Osteoblast (primary cell): ENCODE measurements around the gene ITSN1. TPM values are rescaled to one million over a fixed set of nuclear protein-coding genes. Genes with fewer than 3 reads are reported as not detected.
A peak's percentile ranks its signal among the peaks of the same experiment; 100 is the strongest.

Experiments
- DNase-seq: peaks from one replicate; pipeline ENCODE4 v3.0.0; 2011; ENCODE audit warnings: low spot score, mixed read lengths; ENCODE audit not compliant: insufficient read length; ENCODE audit errors: missing footprints
- H2AFZ ChIP-seq: 2 replicates; pipeline ENCODE4 v1.6.0; 2011; ENCODE audit warnings: mild to moderate bottlenecking, low read length
- H3K27ac ChIP-seq: 2 replicates; pipeline ENCODE4 v1.5.1; 2011; ENCODE audit warnings: mild to moderate bottlenecking, low read depth, low read length, moderate library complexity
- H3K27me3 ChIP-seq: 2 replicates; pipeline ENCODE4 v1.6.0; 2012; ENCODE audit warnings: mild to moderate bottlenecking, control low read depth, inconsistent platforms, low read length, moderate library complexity; ENCODE audit not compliant: insufficient read depth
- H3K36me3 ChIP-seq: 2 replicates; pipeline ENCODE4 v1.5.1; 2011; ENCODE audit warnings: mild to moderate bottlenecking, low read length, control low read depth, moderate library complexity; ENCODE audit not compliant: insufficient read depth
- H3K4me1 ChIP-seq: 2 replicates; pipeline ENCODE4 v1.5.1; 2011; ENCODE audit warnings: mild to moderate bottlenecking, low read length, control low read depth, moderate library complexity; ENCODE audit not compliant: insufficient read depth
- H3K4me2 ChIP-seq: 2 replicates; pipeline ENCODE4 v1.6.0; 2011; ENCODE audit warnings: mild to moderate bottlenecking, low read length; ENCODE audit not compliant: insufficient read depth
- H3K4me3 ChIP-seq: fragments of 200-600 bp; sonication (generic); 3 replicates; pipeline ENCODE4 v1.5.1; 2012; ENCODE audit warnings: mild to moderate bottlenecking, low read length, inconsistent platforms; ENCODE audit not compliant: insufficient read depth
- H3K79me2 ChIP-seq: 2 replicates; pipeline ENCODE4 v1.6.0; 2012; ENCODE audit warnings: mild to moderate bottlenecking, low read length, control low read depth, inconsistent platforms; ENCODE audit not compliant: insufficient read depth
- H3K9me3 ChIP-seq: 2 replicates; pipeline ENCODE4 v1.5.1; 2011; ENCODE audit warnings: low read depth, low read length, control low read depth
- H4K20me1 ChIP-seq: 2 replicates; pipeline ENCODE4 v1.6.0; 2012; ENCODE audit warnings: mild to moderate bottlenecking, low read length, control low read depth; ENCODE audit not compliant: insufficient read depth
- total RNA-seq: library from RNA; depleted of rRNA; stranded (reverse); fragments of >200 nt; gene quantifications from 2 replicates; pipeline ENCODE4 v1.2.3, GENCODE V29; 2012
- TF ChIP-seq, protein P1 (sequence below): IDR thresholded peaks from 2 replicates; pipeline ENCODE4 v1.5.1; 2011; ENCODE audit warnings: mild to moderate bottlenecking, low read depth, low read length, moderate library complexity; ENCODE audit errors: extremely low read depth

Gene ITSN1
- total RNA-seq, 1 donor, result 42.7 TPM

DNA sequence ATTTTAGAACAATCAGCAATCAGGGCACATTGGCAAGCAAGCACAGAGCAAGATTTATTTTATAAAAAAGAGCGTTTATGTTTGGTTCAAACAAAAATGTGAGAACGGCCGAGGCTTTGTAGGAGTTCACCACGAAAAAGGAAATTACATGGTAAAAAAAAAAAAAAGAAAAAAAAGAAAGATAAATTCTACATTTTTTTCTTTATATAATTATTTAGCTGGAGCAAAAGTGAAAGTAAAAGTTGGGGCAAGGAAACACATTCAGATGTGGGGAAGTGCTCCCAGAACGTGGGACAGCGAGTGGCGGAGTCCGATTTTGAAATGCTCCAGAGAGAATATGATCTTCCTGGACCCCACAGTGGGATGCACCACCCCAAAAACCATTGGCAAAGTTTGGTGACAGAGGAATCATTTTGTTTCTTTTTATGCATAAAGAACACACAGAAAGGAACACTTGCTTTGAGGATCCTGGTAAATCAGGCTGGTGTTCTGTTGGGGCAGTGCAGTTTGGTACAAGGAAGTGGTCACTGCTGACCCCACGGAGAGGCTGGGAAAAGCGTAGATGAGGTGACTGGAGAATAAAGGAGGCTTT lies 289.6 kb downstream of the ITSN1 start:
- TF ChIP-seq, protein P1, sequence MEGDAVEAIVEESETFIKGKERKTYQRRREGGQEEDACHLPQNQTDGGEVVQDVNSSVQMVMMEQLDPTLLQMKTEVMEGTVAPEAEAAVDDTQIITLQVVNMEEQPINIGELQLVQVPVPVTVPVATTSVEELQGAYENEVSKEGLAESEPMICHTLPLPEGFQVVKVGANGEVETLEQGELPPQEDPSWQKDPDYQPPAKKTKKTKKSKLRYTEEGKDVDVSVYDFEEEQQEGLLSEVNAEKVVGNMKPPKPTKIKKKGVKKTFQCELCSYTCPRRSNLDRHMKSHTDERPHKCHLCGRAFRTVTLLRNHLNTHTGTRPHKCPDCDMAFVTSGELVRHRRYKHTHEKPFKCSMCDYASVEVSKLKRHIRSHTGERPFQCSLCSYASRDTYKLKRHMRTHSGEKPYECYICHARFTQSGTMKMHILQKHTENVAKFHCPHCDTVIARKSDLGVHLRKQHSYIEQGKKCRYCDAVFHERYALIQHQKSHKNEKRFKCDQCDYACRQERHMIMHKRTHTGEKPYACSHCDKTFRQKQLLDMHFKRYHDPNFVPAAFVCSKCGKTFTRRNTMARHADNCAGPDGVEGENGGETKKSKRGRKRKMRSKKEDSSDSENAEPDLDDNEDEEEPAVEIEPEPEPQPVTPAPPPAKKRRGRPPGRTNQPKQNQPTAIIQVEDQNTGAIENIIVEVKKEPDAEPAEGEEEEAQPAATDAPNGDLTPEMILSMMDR, result no peak
- no peaks in the 10 kb centered on the region for H3K9me3 ChIP-seq
- peak overlapping the region; percentile 79 for H3K27ac ChIP-seq
- peak overlapping the region; percentile 98 for H2AFZ ChIP-seq
- H4K20me1 ChIP-seq, result no peaks in the 10 kb centered on the region
- H3K36me3 ChIP-seq, result no peaks in the 10 kb centered on the region
- no peak for DNase-seq
- no peaks in the 10 kb centered on the region for H3K79me2 ChIP-seq
- H3K4me1 ChIP-seq, result peaks cover 4% of the 10 kb centered on the region
- peak overlapping the region; percentile 99 for H3K4me2 ChIP-seq
- H3K4me3 ChIP-seq, result peak overlapping the region; percentile 85
- H3K27me3 ChIP-seq, result no peaks in the 10 kb centered on the region

DNA sequence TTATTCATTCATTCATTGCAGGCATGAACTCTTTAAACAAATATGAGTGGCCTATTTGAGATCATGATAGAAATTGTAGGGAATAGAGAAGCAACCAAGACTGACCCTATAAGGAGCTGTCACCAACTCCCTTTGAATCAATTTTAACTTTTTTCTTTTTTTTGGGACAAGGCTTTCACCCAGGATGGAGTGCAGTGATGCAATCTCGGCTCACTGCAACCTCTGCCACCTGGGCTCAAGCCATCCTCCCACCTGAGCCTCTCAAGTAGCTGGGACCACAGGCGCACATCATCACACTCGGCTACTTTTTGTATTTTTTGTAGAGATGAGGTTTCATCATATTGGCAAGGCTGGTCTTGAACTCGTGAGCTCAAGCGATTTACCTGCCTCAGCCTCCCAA lies 290.4 kb downstream of the ITSN1 start:
- Histone ChIP-seq H3K27me3 (no peaks in the 10 kb centered on the region), H2AFZ (peak overlapping the region; percentile 98), H3K79me2 (no peaks in the 10 kb centered on the region), H4K20me1 (no peaks in the 10 kb centered on the region), H3K27ac (no peak overlapping the region), H3K4me2 (peak overlapping the region; percentile 99), H3K36me3 (no peaks in the 10 kb centered on the region), H3K9me3 (no peaks in the 10 kb centered on the region), H3K4me1 (peaks cover 4% of the 10 kb centered on the region), H3K4me3 (no peak overlapping the region)
- TF ChIP-seq, protein P1, result no peak
- no peak for DNase-seq

DNA sequence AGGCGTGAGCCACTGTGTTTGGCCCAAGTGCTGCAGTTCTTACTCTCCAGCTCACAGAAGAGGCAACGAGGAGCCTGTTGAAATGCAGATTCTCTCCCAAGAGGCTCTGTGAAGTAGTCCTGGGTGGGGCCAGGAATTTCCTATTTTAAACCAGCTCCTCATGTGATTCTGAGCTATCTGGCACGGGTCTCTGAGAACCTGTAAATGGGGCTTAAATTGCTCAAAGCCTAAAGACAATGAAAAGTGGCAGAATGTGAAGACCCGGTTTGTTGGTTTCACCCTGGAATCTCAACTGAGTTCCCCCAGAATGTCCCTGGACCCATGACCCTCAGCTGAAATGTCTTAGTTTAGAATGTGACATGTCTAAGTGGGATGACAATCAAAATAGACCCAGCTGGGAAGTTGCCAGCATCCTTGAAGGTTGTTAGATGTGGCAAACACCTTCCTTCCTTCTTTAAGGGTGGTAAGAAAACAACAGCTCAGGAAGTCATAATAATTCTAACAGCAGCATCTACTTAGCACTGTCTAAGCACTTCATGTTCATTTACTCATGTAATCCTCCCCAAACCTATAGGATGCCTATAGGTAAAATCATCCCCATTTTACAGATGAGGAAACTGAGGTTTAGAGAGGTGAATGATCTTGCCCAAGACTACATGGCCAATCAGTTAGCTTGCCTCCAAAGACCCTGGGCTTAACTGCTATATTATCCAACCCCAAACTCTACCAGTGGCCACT lies 294.2 kb downstream of the ITSN1 start:
- no peaks in the 10 kb centered on the region for H3K79me2 ChIP-seq
- peak overlapping the region; percentile 3 for H2AFZ ChIP-seq
- no peak overlapping the region for H3K4me3 ChIP-seq
- no peaks in the 10 kb centered on the region for H3K9me3 ChIP-seq
- TF ChIP-seq, protein P1, result no peak
- no peaks in the 10 kb centered on the region for H3K27me3 ChIP-seq
- no peak overlapping the region for H3K27ac ChIP-seq
- DNase-seq, result no peak
- H3K4me1 ChIP-seq, result peaks cover 13% of the 10 kb centered on the region
- H4K20me1 ChIP-seq, result no peaks in the 10 kb centered on the region
- H3K4me2 ChIP-seq, result no peak overlapping the region
- no peaks in the 10 kb centered on the region for H3K36me3 ChIP-seq

DNA sequence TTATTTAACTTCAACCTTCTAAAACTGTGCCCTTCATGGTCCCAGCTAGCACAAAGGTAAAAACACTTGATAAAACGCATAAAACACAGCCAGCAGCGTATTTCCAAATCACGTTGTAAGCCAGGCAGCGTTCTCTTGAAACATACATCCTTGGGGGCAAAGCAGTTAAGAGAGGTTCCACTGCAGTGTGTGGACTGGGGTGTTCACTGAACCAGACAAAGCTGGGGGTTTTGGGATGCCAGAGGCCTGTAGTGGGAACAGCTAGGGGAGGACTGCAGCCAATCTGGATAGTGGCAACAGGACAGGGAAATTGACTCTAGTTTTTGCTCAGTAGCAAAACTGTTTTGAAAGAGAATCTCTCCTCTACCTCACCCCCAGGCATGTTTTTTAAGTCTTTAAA lies 294.8 kb downstream of the ITSN1 start:
- Histone ChIP-seq H3K36me3 (no peaks in the 10 kb centered on the region), H2AFZ (no peak overlapping the region), H4K20me1 (no peaks in the 10 kb centered on the region), H3K79me2 (no peaks in the 10 kb centered on the region), H3K4me3 (no peak overlapping the region), H3K9me3 (no peaks in the 10 kb centered on the region), H3K4me2 (no peak overlapping the region), H3K27me3 (no peaks in the 10 kb centered on the region), H3K27ac (no peak overlapping the region), H3K4me1 (peaks cover 12% of the 10 kb centered on the region)
- TF ChIP-seq, protein P1, result no peak
- no peak for DNase-seq
